Endothelial cell (in vitro differentiated cells): ENCODE data around the gene LNX1. TPM values are rescaled to one million over a fixed set of nuclear protein-coding genes. Genes with fewer than 3 reads are reported as not detected.

Experiments
- DNase-seq: peaks from one replicate; pipeline ENCODE4 v3.0.0; 2021; ENCODE audit warnings: low spot score
- H3K27ac Mint-ChIP-seq: one replicate; pipeline ENCODE4 v1.8.0; 2021; ENCODE audit warnings: mixed read lengths, inconsistent platforms; ENCODE audit not compliant: unreplicated experiment
- H3K27me3 Mint-ChIP-seq: one replicate; pipeline ENCODE4 v1.8.0; 2021; ENCODE audit warnings: mild to moderate bottlenecking, moderate library complexity, mixed read lengths, inconsistent platforms; ENCODE audit not compliant: unreplicated experiment
- H3K36me3 Mint-ChIP-seq: one replicate; pipeline ENCODE4 v1.8.0; 2021; ENCODE audit warnings: mild to moderate bottlenecking, low read depth, mixed read lengths, inconsistent platforms; ENCODE audit not compliant: unreplicated experiment
- H3K4me1 Mint-ChIP-seq: one replicate; pipeline ENCODE4 v1.8.0; 2021; ENCODE audit warnings: mild to moderate bottlenecking, mixed read lengths, inconsistent platforms; ENCODE audit not compliant: unreplicated experiment
- H3K4me3 Mint-ChIP-seq: one replicate; pipeline ENCODE4 v1.8.0; 2021; ENCODE audit warnings: mild to moderate bottlenecking, mixed read lengths, inconsistent platforms; ENCODE audit not compliant: unreplicated experiment
- H3K9me3 Mint-ChIP-seq: one replicate; pipeline ENCODE4 v1.8.0; 2021; ENCODE audit warnings: mixed read lengths, inconsistent platforms; ENCODE audit not compliant: unreplicated experiment
- CTCF ChIP-seq: fragments of 200-600 bp; sonication (generic); IDR thresholded peaks from one replicate; pipeline ENCODE4 v1.5.0; 2021; ENCODE audit warnings: antibody characterized with exemption; ENCODE audit not compliant: unreplicated experiment
- total RNA-seq: library from RNA; stranded (reverse); fragmentation: NEBNext Ultra II Directional; extraction: Animal tissue kit (Norgen Biotek cat#: 25700); gene quantifications from one replicate; pipeline ENCODE4 v1.2.1, GENCODE V29; 2021; ENCODE audit not compliant: unreplicated experiment

LNX1 gene
- total RNA-seq, 1 donor from 2014 or later = 25.7 TPM

GRCh38 chr4:53592686-53593501 is 1.6 kb upstream of the LNX1 start:
- Mint-ChIP-seq H3K27ac (peak overlapping the region; percentile 89), H3K4me1 (peaks cover 54% of the 10 kb centered on the region)

GRCh38 chr4:53592122-53592521 is 836 bp upstream of the LNX1 start:
- peaks cover 61% of the 10 kb centered on the region for H3K4me1 Mint-ChIP-seq

More at GRCh38 chr4:53592686-53593501, 1.6 kb upstream of the LNX1 start:
- Mint-ChIP-seq H3K4me3 (peak overlapping the region; percentile 70), H3K27me3 (peaks cover 4% of the 10 kb centered on the region), H3K9me3 (no peaks in the 10 kb centered on the region), H3K36me3 (no peaks in the 10 kb centered on the region)
- peak; percentile 60 for DNase-seq
- no peak for TF ChIP-seq CTCF

GRCh38 chr4:53590187-53590586 is 1.1 kb downstream of the LNX1 start:
- Mint-ChIP-seq H3K36me3 (peaks cover 3% of the 10 kb centered on the region), H3K4me3 (peak overlapping the region; percentile 81), H3K9me3 (no peaks in the 10 kb centered on the region), H3K4me1 (peaks cover 66% of the 10 kb centered on the region), H3K27me3 (peaks cover 4% of the 10 kb centered on the region), H3K27ac (peak overlapping the region; percentile 25)
- no peak for DNase-seq
- no peak for TF ChIP-seq CTCF

More at GRCh38 chr4:53592122-53592521, 836 bp upstream of the LNX1 start:
- Mint-ChIP-seq H3K27ac (peak overlapping the region; percentile 89), H3K9me3 (no peaks in the 10 kb centered on the region), H3K36me3 (no peaks in the 10 kb centered on the region), H3K27me3 (peaks cover 4% of the 10 kb centered on the region), H3K4me3 (peak overlapping the region; percentile 84)
- no peak for TF ChIP-seq CTCF
- DNase-seq = peak; percentile 9

- Mint-ChIP-seq H3K4me1 (peaks cover 69% of the 10 kb centered on the region), H3K27ac (peak overlapping the region; percentile 22), H3K4me3 (peak overlapping the region; percentile 81), H3K9me3 (no peaks in the 10 kb centered on the region), H3K36me3 (peaks cover 3% of the 10 kb centered on the region), H3K27me3 (peaks cover 4% of the 10 kb centered on the region)
- TF ChIP-seq CTCF = no peak
- no peak for DNase-seq
Measured at GRCh38 chr4:53589511-53589910, 1.8 kb downstream of the LNX1 start.

- Mint-ChIP-seq H3K4me1 (peaks cover 73% of the 10 kb centered on the region), H3K9me3 (no peaks in the 10 kb centered on the region)
Measured at GRCh38 chr4:53587135-53587534, 4.2 kb downstream of the LNX1 start.

More at GRCh38 chr4:53587135-53587534, 4.2 kb downstream of the LNX1 start:
- H3K36me3 Mint-ChIP-seq = peaks cover 6% of the 10 kb centered on the region
- H3K4me3 Mint-ChIP-seq = no peak overlapping the region
- TF ChIP-seq CTCF = no peak
- H3K27ac Mint-ChIP-seq = no peak overlapping the region
- no peak for DNase-seq
- peaks cover 4% of the 10 kb centered on the region for H3K27me3 Mint-ChIP-seq
